Suprapubic skin (tissue), 4 donors: ENCODE results near the gene CACNA2D3.

Experiments used
- EP300 ChIP-seq: sonication (generic); formaldehyde crosslinking; IDR thresholded peaks from one replicate; pipeline ENCODE4 v1.6.1; 2017; ENCODE audit warnings: antibody characterized with exemption
- POLR2AphosphoS5 ChIP-seq, 3 donors: sonication (generic); formaldehyde crosslinking; IDR thresholded peaks; one replicate each; pipeline ENCODE4 v1.6.1; 2017; ENCODE audit warnings: antibody characterized with exemption in 3 of 3
- TF ChIP-seq, protein P1 (sequence below), 2 donors: fragments of 200-600 bp in 1 of 2; fragments of 450-650 bp in 1 of 2; sonication (generic) in 1 of 2; IDR thresholded peaks; one replicate each; pipeline ENCODE4 v1.5.1; 2016 to 2019; ENCODE audit warnings: antibody characterized with exemption in 2 of 2, mild to moderate bottlenecking in 1 of 2, moderate library complexity in 1 of 2

GRCh38 chr3:54914180-54914579 lies 791.8 kb downstream of the CACNA2D3 start:
- TF ChIP-seq, protein P1, sequence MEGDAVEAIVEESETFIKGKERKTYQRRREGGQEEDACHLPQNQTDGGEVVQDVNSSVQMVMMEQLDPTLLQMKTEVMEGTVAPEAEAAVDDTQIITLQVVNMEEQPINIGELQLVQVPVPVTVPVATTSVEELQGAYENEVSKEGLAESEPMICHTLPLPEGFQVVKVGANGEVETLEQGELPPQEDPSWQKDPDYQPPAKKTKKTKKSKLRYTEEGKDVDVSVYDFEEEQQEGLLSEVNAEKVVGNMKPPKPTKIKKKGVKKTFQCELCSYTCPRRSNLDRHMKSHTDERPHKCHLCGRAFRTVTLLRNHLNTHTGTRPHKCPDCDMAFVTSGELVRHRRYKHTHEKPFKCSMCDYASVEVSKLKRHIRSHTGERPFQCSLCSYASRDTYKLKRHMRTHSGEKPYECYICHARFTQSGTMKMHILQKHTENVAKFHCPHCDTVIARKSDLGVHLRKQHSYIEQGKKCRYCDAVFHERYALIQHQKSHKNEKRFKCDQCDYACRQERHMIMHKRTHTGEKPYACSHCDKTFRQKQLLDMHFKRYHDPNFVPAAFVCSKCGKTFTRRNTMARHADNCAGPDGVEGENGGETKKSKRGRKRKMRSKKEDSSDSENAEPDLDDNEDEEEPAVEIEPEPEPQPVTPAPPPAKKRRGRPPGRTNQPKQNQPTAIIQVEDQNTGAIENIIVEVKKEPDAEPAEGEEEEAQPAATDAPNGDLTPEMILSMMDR (IDR thresholded peaks at IDR 0.05): no peak
- TF ChIP-seq POLR2AphosphoS5 (IDR thresholded peaks at IDR 0.05): no peak
- no peak for TF ChIP-seq EP300
